HCT116 (cell line): ENCODE measurements around the gene ZNRF2. TPM values are rescaled to one million over a fixed set of nuclear protein-coding genes. Genes with fewer than 3 reads are reported as not detected.

Experiments
- ATAC-seq: fragments of 200-7000 bp; cut with Tn5 transposase; 2 replicates; pipeline ENCODE4 v1.9.1; 2020; ENCODE audit warnings: mild to moderate bottlenecking, moderate library complexity
- BruUV-seq: library from RNA; stranded (reverse); fragments of 400-500 nt; replicated peaks from 2 replicates; lab custom pipeline; 2021; lab: Mats Ljungman, UMichigan
- CTCF ChIA-PET: fragments of 300-600 bp; sonication (Branson Sonifier 250); formaldehyde crosslinking; loops from one replicate; lab custom pipeline; 2021; ENCODE audit warnings: antibody characterized with exemption; lab: Charles Lee
- POLR2A ChIA-PET: fragments of 300-600, 350-600 bp; sonication (Branson Sonifier 250); formaldehyde crosslinking; loops from one replicate; lab custom pipeline; 2021; ENCODE audit warnings: antibody characterized with exemption; lab: Charles Lee
- RAD21 ChIA-PET, 2 experiments: fragments of 300-600 bp; sonication (Branson Sonifier 250); formaldehyde crosslinking; loops; one replicate each; lab custom pipeline; 2023; ENCODE audit warnings: low total read pairs in 2 of 2; ENCODE audit not compliant: uncharacterized antibody in 2 of 2, unreplicated experiment in 2 of 2, low non-redundant PET in 1 of 2; lab: Charles Lee
- DNase-seq: peaks from one replicate; pipeline ENCODE4 v3.0.0-alpha.2; 2010; ENCODE audit warnings: low read depth, low spot score
- H2AFZ ChIP-seq: fragments of 200-600 bp; shearing (Covaris generic), sonication (generic); 2 replicates; pipeline ENCODE4 v1.6.1; 2017; ENCODE audit warnings: low read depth, mixed run types, mixed read lengths, antibody characterized with exemption, low read length; ENCODE audit not compliant: poor library complexity, severe bottlenecking
- H3K27ac ChIP-seq: 2 replicates; pipeline ENCODE4 v1.5.1; 2012; ENCODE audit warnings: low read depth, low read length
- H3K27me3 ChIP-seq: fragments of 200-600 bp; sonication (generic); 2 replicates; pipeline ENCODE4 v1.6.1; 2016; ENCODE audit warnings: mixed run types, low read length, mixed read lengths; ENCODE audit not compliant: insufficient read depth
- H3K36me3 ChIP-seq, 2 experiments: fragments of 200-500 bp in 1 of 2; fragments of 200-600 bp in 1 of 2; sonication (Bioruptor generic) in 1 of 2; sonication (generic) in 1 of 2; 2 replicates each; pipeline versions ENCODE4 v1.5.1 to v1.6.1; 2014 to 2016; ENCODE audit warnings: low read length in 2 of 2, inconsistent platforms in 1 of 2, mixed read lengths in 1 of 2, mixed run types in 1 of 2; ENCODE audit not compliant: insufficient read depth in 2 of 2, control insufficient read depth in 1 of 2
- H3K4me1 ChIP-seq, 2 experiments: fragments of 200-600 bp in 1 of 2; sonication (generic) in 1 of 2; 2 replicates each; pipeline versions ENCODE4 v1.5.1 to v1.6.1; 2012 to 2017; ENCODE audit warnings: low read length in 2 of 2, inconsistent platforms in 1 of 2, mild to moderate bottlenecking in 1 of 2, mixed read lengths in 1 of 2, mixed run types in 1 of 2, moderate library complexity in 1 of 2; ENCODE audit not compliant: insufficient read depth in 2 of 2, control insufficient read depth in 1 of 2
- H3K4me2 ChIP-seq: fragments of 200-600 bp; sonication (generic); 2 replicates; pipeline ENCODE4 v1.6.1; 2017; ENCODE audit warnings: mixed run types, low read length, mixed read lengths
- H3K4me3 ChIP-seq, 2 experiments: fragments of 200-600 bp in 1 of 2; sonication (generic) in 1 of 2; replicated peaks in 1 of 2; 2 replicates each; pipeline ENCODE4 v1.5.1; 2011 to 2016; ENCODE audit warnings: low read length in 2 of 2, control low read depth in 1 of 2, low read depth in 1 of 2, mild to moderate bottlenecking in 1 of 2, mixed read lengths in 1 of 2, mixed run types in 1 of 2
- H3K79me2 ChIP-seq: fragments of 200-600 bp; sonication (generic); 2 replicates; pipeline ENCODE4 v1.6.1; 2017; ENCODE audit warnings: mild to moderate bottlenecking, mixed run types, low read length, moderate library complexity, mixed read lengths; ENCODE audit not compliant: insufficient read depth
- H3K9ac ChIP-seq: fragments of 200-600 bp; sonication (generic); 2 replicates; pipeline ENCODE4 v1.6.1; 2016; ENCODE audit warnings: low read length, mixed read lengths
- H3K9me2 ChIP-seq: fragments of 200-600 bp; sonication (generic), shearing (Covaris generic); 2 replicates; pipeline ENCODE4 v1.6.1; 2017; ENCODE audit warnings: mixed run types, mild to moderate bottlenecking, moderate library complexity; ENCODE audit not compliant: insufficient read depth
- H3K9me3 ChIP-seq, 2 experiments: fragments of 200-500 bp in 1 of 2; fragments of 200-600 bp in 1 of 2; sonication (Bioruptor generic) in 1 of 2; sonication (generic) in 1 of 2; 2 replicates each; pipeline ENCODE4 v1.6.1; 2014 to 2017; ENCODE audit warnings: low read length in 2 of 2, mixed read lengths in 2 of 2, inconsistent platforms in 1 of 2, low read depth in 1 of 2, mild to moderate bottlenecking in 1 of 2, mixed run types in 1 of 2, moderate library complexity in 1 of 2; ENCODE audit not compliant: control insufficient read depth in 1 of 2, insufficient read depth in 1 of 2
- H4K20me1 ChIP-seq: fragments of 200-600 bp; sonication (generic), shearing (Covaris generic); 2 replicates; pipeline ENCODE4 v1.6.1; 2017; ENCODE audit warnings: mixed run types, mild to moderate bottlenecking, moderate library complexity; ENCODE audit not compliant: insufficient read depth
- CBX3 ChIP-seq: IDR thresholded peaks from 2 replicates; pipeline ENCODE4 v1.6.1; 2012; ENCODE audit warnings: low read depth
- CEBPB ChIP-seq: IDR thresholded peaks from 2 replicates; pipeline ENCODE4 v1.6.1; 2012; ENCODE audit warnings: low read depth
- EGR1 ChIP-seq: IDR thresholded peaks from 2 replicates; pipeline ENCODE4 v1.6.1; 2012; ENCODE audit warnings: low read depth
- EZH2phosphoT487 ChIP-seq: fragments of 200-600 bp; IDR thresholded peaks from 2 replicates; pipeline ENCODE4 v1.6.1; 2018; ENCODE audit warnings: antibody characterized with exemption, borderline replicate concordance
- FOSL1 ChIP-seq: IDR thresholded peaks from 2 replicates; pipeline ENCODE4 v1.6.1; 2012; ENCODE audit warnings: low read depth
- POLR2A ChIP-seq: IDR thresholded peaks from 2 replicates; pipeline ENCODE4 v1.7.0; 2011; ENCODE audit warnings: borderline replicate concordance; ENCODE audit not compliant: insufficient read depth, insufficient read length; ENCODE audit errors: extremely low read depth
- SRF ChIP-seq: IDR thresholded peaks from 2 replicates; pipeline ENCODE4 v1.6.1; 2012; ENCODE audit warnings: low read depth
- TCF7L2 ChIP-seq: IDR thresholded peaks from 2 replicates; pipeline ENCODE4 v1.7.0; 2011; ENCODE audit warnings: borderline replicate concordance, inconsistent platforms; ENCODE audit not compliant: insufficient read depth, insufficient read length; ENCODE audit errors: extremely low read depth
- ZNF274 ChIP-seq: fragments of 200-500 bp; sonication (Bioruptor generic); IDR thresholded peaks from 2 replicates; pipeline ENCODE4 v1.6.1; 2014; ENCODE audit warnings: mild to moderate bottlenecking, low read depth, low read length, inconsistent platforms
- intact Hi-C: fragments of 100-400 bp; cut with micrococcal nuclease; formaldehyde crosslinking; loops from 2 replicates; pipeline ENCODE4 v1.10.0; 2022
- total RNA-seq: library from RNA; stranded (reverse); gene quantifications from one replicate; pipeline ENCODE4 v1.2.1, GENCODE V29; 2021; ENCODE audit not compliant: unreplicated experiment
- TF ChIP-seq, protein P1 (sequence below), 3 experiments: fragments of 200-600 bp in 1 of 3; sonication (generic) in 1 of 3; IDR thresholded peaks in 2 of 3; conservative IDR thresholded peaks in 1 of 3; 2 replicates each; pipeline ENCODE4 v1.5.1; 2012 to 2017; ENCODE audit warnings: low read depth in 2 of 3, low read length in 2 of 3, antibody characterized with exemption in 1 of 3, borderline replicate concordance in 1 of 3, control low read depth in 1 of 3, mild to moderate bottlenecking in 1 of 3, mixed read lengths in 1 of 3, mixed run types in 1 of 3, moderate library complexity in 1 of 3; ENCODE audit not compliant: insufficient read depth in 1 of 3

ZNRF2 gene
- total RNA-seq, 1 experiment from 2014 or later = 10.2 TPM

- no peak for TF ChIP-seq EZH2phosphoT487
- TF ChIP-seq ZNF274 = no peak
- no peak for TF ChIP-seq POLR2A
- no peak for TF ChIP-seq CEBPB
- TF ChIP-seq SRF = no peak
- TF ChIP-seq, protein P1, sequence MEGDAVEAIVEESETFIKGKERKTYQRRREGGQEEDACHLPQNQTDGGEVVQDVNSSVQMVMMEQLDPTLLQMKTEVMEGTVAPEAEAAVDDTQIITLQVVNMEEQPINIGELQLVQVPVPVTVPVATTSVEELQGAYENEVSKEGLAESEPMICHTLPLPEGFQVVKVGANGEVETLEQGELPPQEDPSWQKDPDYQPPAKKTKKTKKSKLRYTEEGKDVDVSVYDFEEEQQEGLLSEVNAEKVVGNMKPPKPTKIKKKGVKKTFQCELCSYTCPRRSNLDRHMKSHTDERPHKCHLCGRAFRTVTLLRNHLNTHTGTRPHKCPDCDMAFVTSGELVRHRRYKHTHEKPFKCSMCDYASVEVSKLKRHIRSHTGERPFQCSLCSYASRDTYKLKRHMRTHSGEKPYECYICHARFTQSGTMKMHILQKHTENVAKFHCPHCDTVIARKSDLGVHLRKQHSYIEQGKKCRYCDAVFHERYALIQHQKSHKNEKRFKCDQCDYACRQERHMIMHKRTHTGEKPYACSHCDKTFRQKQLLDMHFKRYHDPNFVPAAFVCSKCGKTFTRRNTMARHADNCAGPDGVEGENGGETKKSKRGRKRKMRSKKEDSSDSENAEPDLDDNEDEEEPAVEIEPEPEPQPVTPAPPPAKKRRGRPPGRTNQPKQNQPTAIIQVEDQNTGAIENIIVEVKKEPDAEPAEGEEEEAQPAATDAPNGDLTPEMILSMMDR (IDR thresholded peaks at IDR 0.05 in 2 of 3, conservative IDR thresholded peaks at IDR 0.05 in 1 of 3; ENCODE audit: borderline replicate concordance in 1 of 3, insufficient read depth in 1 of 3, low read depth in 2 of 3, low read length in 2 of 3) = no peak
- no peak for TF ChIP-seq FOSL1
- no peak for TF ChIP-seq EGR1
- no peak for TF ChIP-seq TCF7L2
- no peak for TF ChIP-seq CBX3
- ChIA-PET POLR2A (no interaction called here), CTCF (no interaction called here), RAD21 (no interaction called here)
- Histone ChIP-seq H3K9ac (no peak overlapping the region), H3K4me1 (peaks cover 0 to 6% of the 10 kb centered on the region in 2 experiments; a peak in 2 of 4 replicates), H3K4me2 (no peak overlapping the region), H2AFZ (no peak overlapping the region), H3K79me2 (peaks cover 45% of the 10 kb centered on the region), H3K27me3 (no peaks in the 10 kb centered on the region), H3K4me3 (no peak overlapping the region), H3K27ac (no peak overlapping the region), H3K9me3 (no peaks in the 10 kb centered on the region), H4K20me1 (no peaks in the 10 kb centered on the region), H3K36me3 (no peaks in the 10 kb centered on the region), H3K9me2 (no peaks in the 10 kb centered on the region; the same call in 1 of the 2 replicates)
- DNase-seq (no peak), ATAC-seq (no peak)
- BruUV-seq = no TSS peak
- intact Hi-C loops = no loop called here
Observed at GRCh38 chr7:30309842-30310435, 25.5 kb downstream of the ZNRF2 start.
